HG03066 (cell line): ENCODE results near the gene CENPQ.

Experiments used
- ATAC-seq: cut with Tn5 transposase; IDR thresholded peaks from one replicate; pipeline ENCODE4 v1.9.1; 2021; ENCODE audit warnings: low read depth; ENCODE audit not compliant: unreplicated experiment

CENPQ gene

GRCh38 chr6:49499623-49500022, 36.5 kb downstream of the CENPQ start, which contains the start of gene GLYATL3:
Gene GLYATL3 (plus strand): TSS chr6:49499923. CDS start chr6:49511991, 12,068 bp downstream.
- ATAC-seq = no peak

- no peak for ATAC-seq
These were observed 41.5 kb downstream of the CENPQ start for GRCh38 chr6:49504666-49505065.

- no peak for ATAC-seq
These were observed 43.5 kb downstream of the CENPQ start for GRCh38 chr6:49506569-49507111.

GRCh38 chr6:49509342-49509741, 46.2 kb downstream of the CENPQ start:
- ATAC-seq = no peak

- ATAC-seq = no peak
These were observed 50.2 kb downstream of the CENPQ start for GRCh38 chr6:49513153-49513989.

- no peak for ATAC-seq
These were observed 51.7 kb downstream of the CENPQ start for GRCh38 chr6:49514571-49515484.

- no peak for ATAC-seq
These were observed 52.4 kb downstream of the CENPQ start for GRCh38 chr6:49515485-49516146.

- no peak for ATAC-seq
These were observed 53.0 kb downstream of the CENPQ start for GRCh38 chr6:49516147-49516505.

- ATAC-seq = no peak
These were observed 54.7 kb downstream of the CENPQ start for GRCh38 chr6:49517919-49518318.

- no peak for ATAC-seq
These were observed 56.5 kb downstream of the CENPQ start for GRCh38 chr6:49519660-49520059.

GRCh38 chr6:49522710-49523593, 59.8 kb downstream of the CENPQ start:
- ATAC-seq = no peak

GRCh38 chr6:49523901-49524300, 60.7 kb downstream of the CENPQ start:
- no peak for ATAC-seq

GRCh38 chr6:49524541-49524940, 61.4 kb downstream of the CENPQ start:
- ATAC-seq = no peak

- no peak for ATAC-seq
These were observed 63.4 kb downstream of the CENPQ start for GRCh38 chr6:49526598-49526997.

GRCh38 chr6:49527320-49527719, 64.2 kb downstream of the CENPQ start:
- no peak for ATAC-seq

GRCh38 chr6:49528571-49528970, 65.4 kb downstream of the CENPQ start:
- no peak for ATAC-seq

GRCh38 chr6:49530141-49530776, 67.1 kb downstream of the CENPQ start:
- ATAC-seq = no peak

GRCh38 chr6:49531774-49532569, 68.8 kb downstream of the CENPQ start:
- ATAC-seq = peak; percentile 96
